ENCODE results near the gene JOSD1. TPM values are rescaled to one million over a fixed set of nuclear protein-coding genes. Genes with fewer than 3 reads are reported as not detected.

Gene JOSD1
- total RNA-seq, 4 donors from 2014 or later = 25.1 to 50.5 (median 42.4) TPM

- no peaks in the 10 kb centered on the region for H3K27me3 ChIP-seq
Measured at GRCh38 chr22:38641476-38642040, 59.2 kb downstream of the JOSD1 start.

GRCh38 chr22:38638728-38639127 is 62.0 kb downstream of the JOSD1 start:
- Histone ChIP-seq H3K36me3 (no peaks in the 10 kb centered on the region), H3K4me3 (no peak overlapping the region), H3K4me1 (no peaks in the 10 kb centered on the region), H3K27ac (no peak overlapping the region), H3K27me3 (no peaks in the 10 kb centered on the region), H3K9me3 (no peaks in the 10 kb centered on the region)
- no peak for TF ChIP-seq CTCF (IDR thresholded peaks at IDR 0.05 in 4 of 5, conservative IDR thresholded peaks at IDR 0.05 in 1 of 5)
- TF ChIP-seq POLR2A (IDR thresholded peaks at IDR 0.05) = no peak
- ATAC-seq (no peak), DNase-seq (no peak)
- in situ Hi-C loops (cut with MboI; ENCODE audit: low sequenced_read_pairs in 4 of 4) (no loop called here), intact Hi-C loops (cut with DNase I; ENCODE audit: low total_unique reads) (no loop called here)

More at GRCh38 chr22:38641476-38642040, 59.2 kb downstream of the JOSD1 start:
- in situ Hi-C loops (cut with MboI; ENCODE audit: low sequenced_read_pairs in 4 of 4) (no loop called here), intact Hi-C loops (cut with DNase I; ENCODE audit: low total_unique reads) (no loop called here)
- Histone ChIP-seq H3K4me3 (no peak overlapping the region), H3K27ac (no peak overlapping the region), H3K4me1 (no peaks in the 10 kb centered on the region), H3K36me3 (no peaks in the 10 kb centered on the region), H3K9me3 (no peaks in the 10 kb centered on the region)
- no peak for DNase-seq
- TF ChIP-seq CTCF (IDR thresholded peaks at IDR 0.05 in 4 of 5, conservative IDR thresholded peaks at IDR 0.05 in 1 of 5) (no peak), POLR2A (IDR thresholded peaks at IDR 0.05) (no peak)
- ATAC-seq = no peak

- no peak for ATAC-seq
- Histone ChIP-seq H3K9me3 (no peaks in the 10 kb centered on the region), H3K27ac (no peak overlapping the region), H3K4me3 (no peak overlapping the region), H3K4me1 (no peaks in the 10 kb centered on the region), H3K27me3 (no peaks in the 10 kb centered on the region), H3K36me3 (no peaks in the 10 kb centered on the region)
- TF ChIP-seq CTCF (IDR thresholded peaks at IDR 0.05 in 4 of 5, conservative IDR thresholded peaks at IDR 0.05 in 1 of 5) (no peak), POLR2A (IDR thresholded peaks at IDR 0.05) (no peak)
- in situ Hi-C loops (cut with MboI; ENCODE audit: low sequenced_read_pairs in 4 of 4) (no loop called here), intact Hi-C loops (cut with DNase I; ENCODE audit: low total_unique reads) (no loop called here)
- no peak for DNase-seq
Measured at GRCh38 chr22:38638216-38638615, 62.5 kb downstream of the JOSD1 start.

Other genes starting within 250 kb of the JOSD1 start
- gene KCNJ4, start 245.7 kb downstream of the JOSD1 start, total RNA-seq = not detected
- 1 to 10 TPM in 2 of 4 donors, under 1 TPM in 1, not detected in 1; 0.34 to 2.0 (median 1.3) TPM for gene KDELR3, start 232.8 kb downstream of the JOSD1 start, total RNA-seq
- 100 to 1,000 TPM; 108 to 329 (median 206) TPM for gene DDX17, start 194.6 kb downstream of the JOSD1 start, total RNA-seq
- gene DMC1, start 130.8 kb downstream of the JOSD1 start, total RNA-seq = under 1 TPM in 1 of 4 donors, not detected in 3; 0.18 TPM
- gene FAM227A, start 44.6 kb downstream of the JOSD1 start, total RNA-seq = under 1 TPM in 1 of 4 donors, not detected in 3; 0.02 TPM
- gene CBY1, start 44.3 kb downstream of the JOSD1 start, total RNA-seq = 10 to 100 TPM in 2 of 4 donors, 1 to 10 TPM in 2; 8.0 to 15.7 (median 12.6) TPM
- 10 to 100 TPM; 37.1 to 47.1 (median 46.3) TPM for gene TOMM22, start 19.0 kb downstream of the JOSD1 start, total RNA-seq
- gene GTPBP1, start 5.0 kb upstream of the JOSD1 start, total RNA-seq = 100 to 1,000 TPM in 1 of 4 donors, 10 to 100 TPM in 3; 27.7 to 124 (median 36.0) TPM
- 100 to 1,000 TPM; 177 to 423 (median 312) TPM for gene SUN2, start 55.1 kb upstream of the JOSD1 start, total RNA-seq
- 1 to 10 TPM; 5.7 to 7.2 (median 6.7) TPM for gene DNAL4, start 93.2 kb upstream of the JOSD1 start, total RNA-seq
- 1 to 10 TPM in 1 of 4 donors, under 1 TPM in 3; 0.25 to 5.0 (median 0.73) TPM for gene NPTXR, start 143.1 kb upstream of the JOSD1 start, total RNA-seq
- gene CBX6, start 171.3 kb upstream of the JOSD1 start, total RNA-seq = 10 to 100 TPM in 3 of 4 donors, 1 to 10 TPM in 1; 8.4 to 21.5 (median 17.7) TPM